HG02571 (cell line): ENCODE data around the gene INO80E.

Experiments
- ATAC-seq: cut with Tn5 transposase; IDR thresholded peaks from one replicate; pipeline ENCODE4 v1.9.1; 2021; ENCODE audit warnings: mild to moderate bottlenecking, moderate library complexity; ENCODE audit not compliant: unreplicated experiment

Gene INO80E

DNA sequence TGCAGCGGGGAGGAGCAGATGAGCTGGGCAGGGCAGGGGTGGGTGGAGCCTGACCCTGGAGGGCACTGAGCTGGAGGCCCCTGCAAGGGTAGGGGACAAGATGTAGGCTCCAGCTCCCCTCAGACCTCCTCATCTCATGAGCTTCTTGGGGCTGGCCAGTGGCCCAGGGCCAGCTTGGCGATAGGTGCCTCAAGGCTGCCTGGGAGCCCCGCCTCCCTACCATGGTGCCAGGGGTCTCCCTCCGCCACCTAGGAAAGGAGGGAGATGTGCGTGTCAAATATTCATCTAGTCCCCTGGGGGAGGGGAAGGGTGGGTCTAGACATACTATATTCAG is 4.5 kb upstream of the INO80E start:
- no peak for ATAC-seq

DNA sequence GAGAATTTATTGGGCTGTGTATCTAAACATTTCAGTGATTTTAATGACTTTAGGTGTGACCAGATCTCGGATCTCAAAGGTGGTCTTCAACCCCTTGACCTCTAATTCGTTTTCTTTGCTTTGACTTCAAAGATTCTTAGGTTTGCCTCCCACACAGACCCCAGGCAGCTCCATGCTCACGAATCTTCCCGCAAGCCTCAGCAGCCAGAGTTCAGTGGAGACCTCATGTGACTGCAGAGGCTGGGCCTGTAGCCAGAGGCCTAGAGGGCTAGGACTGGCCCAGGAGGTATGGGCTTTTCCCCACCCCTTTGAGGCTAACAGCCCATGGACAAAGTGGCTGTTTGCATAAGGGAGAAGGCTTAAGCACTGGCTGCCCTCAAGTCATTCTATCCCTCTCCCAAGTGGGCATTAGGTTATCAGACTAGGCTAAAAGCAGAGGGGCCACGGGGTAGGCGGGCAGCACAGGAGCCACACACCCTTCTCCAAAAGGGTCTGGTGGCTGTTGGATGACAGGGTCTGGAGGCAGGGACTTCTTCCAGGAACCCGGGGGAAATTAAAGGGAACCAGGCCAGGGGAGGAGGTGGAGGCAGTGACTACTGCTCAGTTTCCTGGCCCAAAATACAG is 3.6 kb upstream of the INO80E start:
- no peak for ATAC-seq

- ATAC-seq = no peak
Observed at GRCh38 chr16:29993191-29993902, 2.7 kb upstream of the INO80E start.

GRCh38 chr16:29993903-29994599 is 2.0 kb upstream of the INO80E start:
- no peak for ATAC-seq

DNA sequence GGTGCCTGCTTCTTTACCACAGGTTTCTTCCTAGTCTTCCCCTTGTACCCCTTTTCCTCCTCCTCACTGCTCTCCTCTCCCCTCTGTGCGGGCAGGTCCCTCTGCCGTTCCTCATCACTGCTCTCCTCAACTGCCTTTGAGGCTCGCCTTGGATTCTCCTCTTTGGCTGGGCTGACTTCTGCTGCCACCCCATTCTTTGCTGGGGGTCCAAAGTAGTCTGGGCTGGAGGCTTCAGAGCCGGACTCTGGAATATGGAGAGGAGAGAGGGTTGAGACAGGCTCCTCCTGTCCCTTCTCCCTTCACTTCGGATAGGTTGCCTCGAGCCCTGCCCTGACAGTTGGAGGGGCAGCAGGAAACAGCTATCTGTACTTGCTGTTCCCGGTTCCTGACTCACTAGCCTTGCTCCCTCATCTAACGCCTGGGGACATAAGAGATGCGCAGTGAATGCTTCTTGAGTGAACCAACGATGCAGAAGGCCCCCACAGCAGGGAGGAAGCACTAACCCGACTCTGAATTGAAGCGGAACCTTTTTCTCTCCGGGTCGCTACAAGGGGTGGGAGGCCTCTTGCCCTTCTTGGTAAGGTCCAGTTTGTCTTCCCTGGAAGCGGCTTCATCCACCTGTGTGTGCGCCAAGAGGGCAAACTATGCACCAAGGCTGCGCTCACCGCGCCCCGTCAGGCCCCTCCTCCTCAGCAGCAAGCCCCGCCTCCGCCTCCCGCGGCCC is 1.3 kb upstream of the INO80E start:
- ATAC-seq = peak; percentile 17

GRCh38 chr16:29995324-29995910 is 624 bp upstream of the INO80E start, which contains the start of gene HIRIP3:
HIRIP3 (minus strand) TSS chr16:29995617; CDS start chr16:29995605, 12 bp downstream.
- ATAC-seq = peak; percentile 47

GRCh38 chr16:29996766-29997250 is 767 bp downstream of the INO80E start:
- ATAC-seq = no peak

DNA sequence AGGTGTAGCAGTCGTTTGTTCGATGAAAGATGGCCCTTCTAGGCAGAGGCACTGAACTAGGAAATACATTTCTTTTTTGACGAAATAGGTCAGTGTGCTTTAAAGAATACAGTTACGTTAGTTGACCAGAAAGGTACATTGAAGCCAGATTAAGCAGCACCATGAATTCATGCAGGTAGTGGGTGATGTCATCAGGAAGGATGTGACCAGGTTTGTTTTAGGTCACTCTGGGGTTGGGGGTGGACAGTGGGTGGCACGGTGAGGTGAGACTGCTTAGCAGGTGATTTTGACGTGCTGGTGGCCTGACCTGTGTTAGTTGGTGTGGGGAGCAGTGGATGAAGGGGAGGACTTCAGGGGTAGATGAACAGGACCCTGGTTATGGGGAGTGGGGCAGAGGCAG is 3.6 kb downstream of the INO80E start:
- no peak for ATAC-seq

DNA sequence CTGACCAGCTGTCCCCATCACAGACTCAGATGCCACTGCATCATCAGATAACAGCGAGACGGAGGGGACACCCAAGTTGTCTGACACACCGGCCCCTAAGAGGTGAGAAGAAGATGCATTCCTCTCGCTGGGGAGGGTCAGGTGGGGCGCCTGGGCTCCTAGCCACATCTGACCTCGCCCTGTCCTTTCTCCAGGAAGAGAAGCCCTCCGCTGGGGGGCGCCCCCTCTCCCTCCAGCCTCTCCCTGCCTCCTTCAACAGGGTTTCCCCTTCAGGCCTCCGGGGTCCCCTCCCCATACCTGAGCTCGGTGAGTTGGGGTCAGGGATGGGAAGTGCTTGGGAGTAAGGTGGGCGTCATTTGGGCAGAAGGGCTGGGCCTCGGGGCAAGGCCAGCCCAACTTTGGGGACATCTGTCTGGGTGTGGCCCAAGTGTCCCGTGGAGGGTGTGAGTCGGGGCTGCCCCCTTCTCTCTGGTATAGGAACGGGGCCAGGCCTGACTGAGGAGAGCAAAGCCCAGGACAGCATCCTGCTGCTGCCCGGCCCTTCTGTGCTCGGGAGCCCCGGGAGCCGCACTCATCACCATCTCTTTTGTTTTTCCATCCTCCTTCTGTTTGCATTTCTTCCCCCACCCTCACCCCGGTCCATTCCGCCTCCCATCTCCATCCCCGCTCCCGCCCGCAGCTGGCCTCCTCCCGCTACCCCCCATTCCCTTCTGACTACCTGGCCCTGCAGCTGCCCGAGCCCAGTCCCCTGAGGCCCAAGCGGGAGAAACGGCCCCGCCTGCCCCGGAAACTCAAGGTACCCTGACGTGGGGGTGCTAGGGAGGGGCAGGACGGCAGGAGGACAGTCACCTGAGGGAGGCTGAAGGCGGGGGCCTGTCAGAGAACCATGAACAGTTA is 4.9 kb downstream of the INO80E start:
- no peak for ATAC-seq

GRCh38 chr16:30002614-30003346 is 6.7 kb downstream of the INO80E start:
- ATAC-seq = no peak

GRCh38 chr16:30003670-30004423 is 7.8 kb downstream of the INO80E start:
- no peak for ATAC-seq

GRCh38 chr16:30004424-30004776 is 8.4 kb downstream of the INO80E start:
- no peak for ATAC-seq

DNA sequence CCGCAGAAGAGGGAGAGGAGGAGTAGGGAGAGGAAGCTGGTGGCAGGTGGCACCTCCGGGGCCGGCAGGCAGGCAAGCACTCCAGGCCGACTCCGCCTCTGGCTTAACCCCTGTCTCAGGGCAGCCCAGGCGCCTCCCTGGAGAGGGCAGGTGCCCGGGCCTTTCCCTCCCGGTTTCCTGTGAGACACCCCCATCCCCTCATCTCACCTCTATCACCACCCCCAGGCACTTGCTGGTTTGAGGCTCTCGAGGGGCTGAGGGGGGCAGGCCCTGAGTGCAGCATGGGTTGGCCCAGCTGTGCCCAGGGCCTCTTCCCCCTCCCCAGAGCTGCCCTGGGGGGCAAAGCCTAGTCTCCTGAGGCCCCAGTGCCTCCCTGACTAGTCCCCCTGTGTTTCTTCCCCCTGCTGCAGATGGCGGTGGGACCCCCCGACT is 8.8 kb downstream of the INO80E start:
- ATAC-seq = no peak

DNA sequence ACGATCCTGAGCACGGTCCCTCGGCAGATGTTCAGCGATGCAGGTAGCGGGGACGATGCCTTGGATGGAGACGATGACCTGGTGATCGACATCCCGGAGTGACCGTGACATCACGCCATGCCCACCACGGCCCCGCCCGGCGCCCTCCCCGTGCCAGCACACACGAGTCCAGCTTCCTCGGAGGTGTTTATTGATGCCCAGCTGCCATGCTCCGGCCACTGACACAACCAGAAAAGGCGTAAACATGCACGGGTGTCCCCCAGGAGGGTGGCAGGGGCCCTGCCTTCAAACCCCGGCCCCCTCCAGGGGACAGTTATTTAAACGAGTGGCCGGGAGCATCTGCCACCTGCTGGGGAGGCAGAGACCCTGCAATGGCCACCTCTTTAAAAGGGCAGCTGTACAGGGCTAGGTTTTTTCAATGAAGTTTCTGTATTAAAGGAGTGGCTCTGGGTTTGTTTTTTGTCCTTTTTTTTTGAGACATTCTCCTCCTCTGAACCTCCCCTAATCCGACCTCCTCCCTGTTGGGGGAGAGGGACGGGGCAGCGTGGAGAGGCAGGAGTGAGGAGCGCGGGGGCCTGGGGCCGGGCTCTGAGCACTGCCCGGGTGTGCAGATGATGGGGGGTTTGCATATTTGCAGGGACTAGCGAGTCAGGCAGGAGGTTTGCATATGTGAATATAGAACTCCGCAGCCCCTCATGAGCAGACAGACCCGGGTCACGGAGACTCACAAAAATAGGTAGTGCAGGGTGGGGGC is 9.5 kb downstream of the INO80E start:
- ATAC-seq = no peak

- ATAC-seq = no peak
Observed at GRCh38 chr16:30006095-30006473, 10.0 kb downstream of the INO80E start.

GRCh38 chr16:30006659-30007377 is 10.8 kb downstream of the INO80E start:
- no peak for ATAC-seq

- ATAC-seq = no peak
Observed at GRCh38 chr16:30007378-30007895, 11.4 kb downstream of the INO80E start.
